AG09319 (cell line): Measurements from ENCODE around the gene NEDD4L.

ENCODE experiments used
- DNase-seq: peaks from one replicate; pipeline ENCODE4 v3.0.0-alpha.2; 2010; ENCODE audit warnings: low read depth; ENCODE audit errors: extremely low read depth
- TF ChIP-seq, protein P1 (sequence below): IDR thresholded peaks from 2 replicates; pipeline ENCODE4 v1.5.1; 2011; ENCODE audit warnings: low read depth, mild to moderate bottlenecking, inconsistent platforms, low read length, moderate library complexity

Gene NEDD4L

DNA sequence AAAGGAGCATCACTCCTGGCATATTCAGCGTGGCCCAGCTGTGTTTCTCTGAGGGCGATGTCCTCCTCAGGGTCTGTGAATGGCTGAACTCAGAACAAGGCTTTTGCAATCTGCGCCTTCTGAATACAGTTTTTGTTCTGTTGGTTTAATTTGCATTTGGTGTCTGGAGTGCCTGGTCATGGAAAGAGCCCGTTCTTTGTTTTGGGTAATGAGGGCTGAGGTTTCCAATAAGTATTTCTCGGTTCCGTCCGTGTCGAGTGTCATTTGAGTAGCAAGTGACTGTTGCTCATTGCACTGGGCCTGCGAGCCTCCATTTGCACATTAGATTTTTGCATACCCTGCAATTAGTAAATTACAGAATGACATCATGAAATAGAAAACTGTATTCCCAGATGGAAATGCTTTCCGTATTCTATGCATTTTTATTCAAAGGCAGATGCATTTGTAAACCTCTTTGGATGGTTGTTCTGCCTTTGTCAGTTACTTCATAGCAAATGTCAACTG lies 57.3 kb downstream of the NEDD4L start:
- TF ChIP-seq, protein P1, sequence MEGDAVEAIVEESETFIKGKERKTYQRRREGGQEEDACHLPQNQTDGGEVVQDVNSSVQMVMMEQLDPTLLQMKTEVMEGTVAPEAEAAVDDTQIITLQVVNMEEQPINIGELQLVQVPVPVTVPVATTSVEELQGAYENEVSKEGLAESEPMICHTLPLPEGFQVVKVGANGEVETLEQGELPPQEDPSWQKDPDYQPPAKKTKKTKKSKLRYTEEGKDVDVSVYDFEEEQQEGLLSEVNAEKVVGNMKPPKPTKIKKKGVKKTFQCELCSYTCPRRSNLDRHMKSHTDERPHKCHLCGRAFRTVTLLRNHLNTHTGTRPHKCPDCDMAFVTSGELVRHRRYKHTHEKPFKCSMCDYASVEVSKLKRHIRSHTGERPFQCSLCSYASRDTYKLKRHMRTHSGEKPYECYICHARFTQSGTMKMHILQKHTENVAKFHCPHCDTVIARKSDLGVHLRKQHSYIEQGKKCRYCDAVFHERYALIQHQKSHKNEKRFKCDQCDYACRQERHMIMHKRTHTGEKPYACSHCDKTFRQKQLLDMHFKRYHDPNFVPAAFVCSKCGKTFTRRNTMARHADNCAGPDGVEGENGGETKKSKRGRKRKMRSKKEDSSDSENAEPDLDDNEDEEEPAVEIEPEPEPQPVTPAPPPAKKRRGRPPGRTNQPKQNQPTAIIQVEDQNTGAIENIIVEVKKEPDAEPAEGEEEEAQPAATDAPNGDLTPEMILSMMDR, result no peak
- DNase-seq, result no peak

- DNase-seq, result no peak
- TF ChIP-seq, protein P1, result no peak
Observed at GRCh38 chr18:58102018-58102417, 58.0 kb downstream of the NEDD4L start.

DNA sequence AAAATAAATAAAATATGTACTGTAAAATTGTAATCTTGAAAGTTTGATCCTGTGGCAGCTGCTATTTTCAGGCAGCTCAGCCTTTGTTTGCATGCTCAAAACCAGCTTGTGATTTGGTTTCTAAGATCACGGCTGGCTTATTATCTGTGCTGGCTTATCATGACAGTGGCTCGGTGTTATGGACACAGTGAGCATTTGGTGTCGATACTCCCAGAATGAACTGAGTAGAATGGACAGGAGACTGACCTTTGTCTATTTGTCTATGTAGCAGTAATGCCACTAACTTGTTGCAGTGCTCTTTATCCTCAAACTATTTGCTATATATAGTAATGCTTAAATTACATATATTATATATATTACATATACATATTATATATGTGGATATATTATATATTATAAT lies 58.8 kb downstream of the NEDD4L start:
- TF ChIP-seq, protein P1, result no peak
- no peak for DNase-seq

- TF ChIP-seq, protein P1, result no peak
- no peak for DNase-seq
Observed at GRCh38 chr18:58103339-58103985, 59.4 kb downstream of the NEDD4L start.

DNA sequence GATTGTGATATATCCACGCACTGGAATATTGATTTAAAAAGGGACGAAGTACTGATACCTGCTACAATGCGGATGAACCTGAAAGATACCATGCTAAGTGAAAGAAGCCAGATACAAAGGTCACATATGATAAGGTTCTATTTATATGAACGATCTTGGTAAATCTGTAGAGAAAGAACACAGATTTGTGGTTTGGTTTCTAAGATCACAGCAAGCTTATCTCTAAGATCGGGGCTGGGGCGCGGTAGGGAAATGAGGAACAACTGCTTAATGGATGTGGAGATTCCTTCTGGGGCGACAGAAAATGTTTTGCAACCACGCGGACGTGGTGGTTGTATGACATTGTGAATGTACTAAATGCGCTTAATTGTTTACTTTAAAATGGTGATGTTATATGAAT lies 60.1 kb downstream of the NEDD4L start:
- TF ChIP-seq, protein P1, result no peak

DNA sequence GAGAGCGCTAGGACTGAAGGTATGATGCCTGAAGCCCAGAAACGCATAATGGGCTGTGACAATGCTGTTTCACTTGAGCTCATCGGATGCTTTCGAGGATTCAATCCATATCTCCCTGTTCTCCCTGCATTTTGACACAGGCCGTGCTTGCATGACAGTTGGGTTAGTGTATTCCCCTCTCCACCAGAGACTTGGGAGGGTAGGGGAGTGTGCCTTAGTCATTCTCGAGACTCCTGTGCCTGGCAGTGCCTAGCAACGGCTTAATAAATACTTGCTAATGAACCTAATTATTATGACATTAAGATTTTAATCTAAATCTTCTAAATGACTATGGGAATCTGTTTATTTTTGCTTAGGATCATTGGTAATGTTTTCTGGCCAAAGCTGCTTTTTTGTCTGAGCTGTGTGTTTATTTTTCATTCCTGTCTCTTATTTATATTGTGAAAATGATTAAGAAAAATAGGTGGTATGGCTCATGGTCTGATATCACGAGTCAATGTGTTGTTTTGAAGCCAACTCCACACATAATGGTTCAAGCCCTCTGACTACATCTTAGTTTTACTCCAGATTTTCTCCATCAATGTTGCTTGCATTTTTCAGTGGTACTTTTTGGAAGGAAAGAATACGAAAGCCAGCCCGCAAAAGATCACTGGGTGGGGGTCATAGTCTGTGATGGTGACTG lies 61.3 kb downstream of the NEDD4L start:
- no peak for DNase-seq
- TF ChIP-seq, protein P1, result no peak

More for the DNA sequence above, 60.1 kb downstream of the NEDD4L start:
- no peak for DNase-seq

DNA sequence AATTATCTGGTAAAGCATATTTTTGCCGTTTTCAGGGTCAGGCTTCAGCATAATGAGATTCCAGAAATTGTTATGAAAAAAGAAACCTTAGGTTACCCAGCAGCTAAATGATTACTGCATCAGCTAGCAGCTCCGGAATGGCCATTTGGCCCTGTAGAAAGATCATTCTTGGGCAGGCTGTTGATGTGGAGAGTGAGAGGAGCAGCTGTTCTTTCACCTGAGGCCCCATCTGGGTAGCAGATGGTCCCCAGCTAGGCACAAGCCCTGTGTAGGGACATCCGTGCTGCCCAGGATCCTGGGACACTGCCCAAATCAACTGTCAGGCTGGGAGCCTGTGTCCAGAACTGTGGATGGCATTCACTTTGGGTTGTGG lies 61.8 kb downstream of the NEDD4L start:
- TF ChIP-seq, protein P1, result no peak
- no peak for DNase-seq
